Nucleus accumbens (tissue), 56 donors: ENCODE measurements around the gene HCN3.
"Not testable (repeated sequence)": the region's sequence is repeated elsewhere in the genome, so short reads cannot be mapped to it uniquely, and the experiment has no call there.

Source experiments
- DNase-seq, 56 donors: peaks; one replicate each; lab custom pipeline; 2025; lab: John Stamatoyannopoulos, UW

Gene HCN3

GRCh38 chr1:155279268-155279667 is 2.0 kb downstream of the HCN3 start:
- DNase-seq, result peak in 10 of 56 donors; percentile 3 to 27 (median 10)

GRCh38 chr1:155282488-155283091 is 5.3 kb downstream of the HCN3 start:
- DNase-seq, result no peak

GRCh38 chr1:155284476-155284875 is 7.2 kb downstream of the HCN3 start:
- no peak for DNase-seq

GRCh38 chr1:155285063-155285462 is 7.8 kb downstream of the HCN3 start:
- no peak for DNase-seq

- no peak for DNase-seq
Observed at GRCh38 chr1:155285631-155286044, 8.4 kb downstream of the HCN3 start.

GRCh38 chr1:155286544-155286943 is 9.3 kb downstream of the HCN3 start:
- DNase-seq, result no peak

GRCh38 chr1:155287987-155288543 is 10.8 kb downstream of the HCN3 start:
- no peak for DNase-seq

- not testable (repeated sequence) for DNase-seq
Observed at GRCh38 chr1:155291006-155291405, 13.7 kb downstream of the HCN3 start.

- DNase-seq, result no peak
Observed at GRCh38 chr1:155293086-155293749, 16.0 kb downstream of the HCN3 start.

GRCh38 chr1:155294520-155295182 is 17.4 kb downstream of the HCN3 start:
- DNase-seq, result no peak

- no peak for DNase-seq
Observed at GRCh38 chr1:155295183-155295941, 18.1 kb downstream of the HCN3 start.

GRCh38 chr1:155295942-155296267 is 18.6 kb downstream of the HCN3 start:
- DNase-seq, result no peak

- no peak for DNase-seq
Observed at GRCh38 chr1:155296661-155297060, 19.4 kb downstream of the HCN3 start.

- DNase-seq, result no peak
Observed at GRCh38 chr1:155297384-155297783, 20.1 kb downstream of the HCN3 start.

GRCh38 chr1:155300024-155300423 is 22.8 kb downstream of the HCN3 start:
- DNase-seq, result no peak

GRCh38 chr1:155300553-155301329 is 23.5 kb downstream of the HCN3 start:
- DNase-seq, result no peak

GRCh38 chr1:155301342-155301841 is 24.1 kb downstream of the HCN3 start, which contains the start of gene PKLR:
TSS of gene PKLR (minus strand) at chr1:155301438. CDS start at chr1:155301395, 43 bp downstream.
- DNase-seq, result no peak

- DNase-seq, result no peak
Observed at GRCh38 chr1:155304558-155305063, 27.3 kb downstream of the HCN3 start.

GRCh38 chr1:155305881-155306391 is 28.7 kb downstream of the HCN3 start:
- DNase-seq, result no peak
